Measurements from ENCODE around the gene IMPDH1. TPM values are rescaled to one million over a fixed set of nuclear protein-coding genes. Genes with fewer than 3 reads are reported as not detected.

IMPDH1 gene
- total RNA-seq, 2 experiments from 2014 or later = 64.7 to 67.4 TPM

DNA sequence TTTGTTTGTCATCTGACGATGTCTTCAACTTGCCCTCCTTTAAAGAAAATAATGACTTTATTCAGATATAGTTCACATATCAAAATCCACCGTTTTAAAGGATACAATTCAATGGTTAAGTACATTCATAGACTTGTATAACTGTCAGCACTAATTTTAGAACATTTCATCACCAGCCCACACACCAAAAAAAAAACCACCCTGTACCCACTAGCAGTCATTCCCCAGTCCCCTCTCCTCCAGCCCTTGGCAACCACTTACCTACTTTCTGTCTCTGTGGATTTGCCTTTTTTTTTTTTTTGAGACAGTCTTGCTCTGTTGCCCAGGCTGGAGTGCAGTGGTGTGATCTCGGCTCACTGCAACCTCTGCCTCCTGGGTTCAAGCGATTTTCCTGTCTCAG, 40.6 kb upstream of the IMPDH1 start:
- H3K4me1 Mint-ChIP-seq = peaks cover 22% of the 10 kb centered on the region
- POLR2A ChIA-PET = no interaction called here
- no peaks in the 10 kb centered on the region for H3K9me3 Mint-ChIP-seq
- CTCF ChIA-PET = interaction anchor here (1.1 kb wide), 1 partner anchor 11 kb away, joined by 3 read pairs; no protein-coding TSS in a partner anchor
- no peak overlapping the region for H3K27ac Mint-ChIP-seq
- no peak overlapping the region for H3K4me3 Mint-ChIP-seq
- H3K36me3 Mint-ChIP-seq (ENCODE audit: low read depth) = no peaks in the 10 kb centered on the region
- peaks cover 23% of the 10 kb centered on the region for H3K27me3 Mint-ChIP-seq
- DNase-seq = no peak

DNA sequence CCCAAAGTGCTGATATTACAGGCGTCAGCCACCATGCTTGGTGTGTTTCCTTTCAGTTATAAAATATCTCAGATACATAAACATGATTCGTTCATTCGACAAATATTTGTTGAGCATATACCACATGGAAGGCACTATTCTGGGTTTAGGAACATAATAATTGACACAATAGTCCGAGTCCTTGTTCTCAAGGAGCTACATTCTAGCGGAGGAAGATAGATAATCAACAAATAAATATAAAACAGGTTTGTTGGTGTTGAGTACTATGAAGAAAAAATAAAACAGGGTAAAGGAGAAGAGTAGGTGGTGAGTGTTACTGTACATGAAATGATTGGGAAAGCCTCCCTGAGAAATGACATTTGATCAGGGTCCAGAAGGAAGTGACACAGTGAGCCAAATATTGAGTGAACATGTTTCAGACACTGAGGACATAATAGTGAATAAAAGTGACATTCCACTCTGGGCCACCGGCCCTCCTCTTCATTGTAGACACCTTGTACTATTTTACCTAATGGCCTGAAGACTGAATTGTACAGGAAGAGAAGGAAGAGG, 39.0 kb upstream of the IMPDH1 start:
- POLR2A ChIA-PET = interaction anchor here (1.3 kb wide), 1 partner anchor 12 kb away, joined by 3 read pairs; no protein-coding TSS in a partner anchor
- H3K4me1 Mint-ChIP-seq = peaks cover 11% of the 10 kb centered on the region
- no peak overlapping the region for H3K4me3 Mint-ChIP-seq

DNA sequence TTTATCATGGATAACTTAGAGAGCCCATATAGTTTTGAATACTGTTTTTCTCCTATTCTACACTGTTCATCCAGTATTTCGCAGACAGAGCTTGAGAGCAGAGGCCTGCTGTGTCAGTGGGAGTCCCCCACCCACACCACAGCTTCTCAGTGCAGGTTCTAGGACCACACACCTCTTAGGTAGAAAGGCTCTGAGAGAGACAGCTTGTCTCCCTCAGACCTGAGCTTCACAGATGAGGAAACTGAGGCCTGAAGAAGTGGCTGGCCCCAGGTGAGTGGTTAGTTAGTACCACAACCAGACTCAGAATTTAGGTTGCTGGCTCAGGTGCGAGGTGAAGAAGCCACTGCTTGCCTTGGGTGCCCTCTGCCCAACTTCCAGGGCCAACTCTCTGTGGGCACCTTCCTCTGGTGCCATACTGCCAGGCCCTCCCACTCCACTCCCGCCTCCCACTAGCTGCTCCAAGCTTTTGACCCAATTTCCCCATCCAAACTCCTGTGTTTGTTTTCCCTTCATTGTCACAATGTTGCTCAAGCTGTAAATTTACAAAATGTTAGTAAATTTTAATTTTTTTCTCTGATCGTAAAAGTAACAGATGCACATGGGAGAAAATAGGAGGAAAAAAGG, 38.3 kb upstream of the IMPDH1 start:
- Mint-ChIP-seq H3K9me3 (no peaks in the 10 kb centered on the region), H3K4me3 (no peak overlapping the region), H3K27ac (no peak overlapping the region), H3K4me1 (peaks cover 11% of the 10 kb centered on the region), H3K27me3 (peaks cover 20% of the 10 kb centered on the region), H3K36me3 (ENCODE audit: low read depth) (no peaks in the 10 kb centered on the region)
- DNase-seq = no peak
- POLR2A ChIA-PET = interaction anchor here (1.3 kb wide), 1 partner anchor 11 kb away, joined by 3 read pairs; no protein-coding TSS in a partner anchor
- CTCF ChIA-PET = interaction anchor here (1.9 to 2.5 kb wide), 2 partner anchors 14 to 20 kb away, joined by 11 to 12 read pairs; no protein-coding TSS in a partner anchor

More for the DNA sequence above, 39.0 kb upstream of the IMPDH1 start:
- Mint-ChIP-seq H3K27me3 (peaks cover 23% of the 10 kb centered on the region), H3K27ac (no peak overlapping the region), H3K36me3 (ENCODE audit: low read depth) (no peaks in the 10 kb centered on the region), H3K9me3 (no peaks in the 10 kb centered on the region)
- CTCF ChIA-PET = interaction anchor here (1.9 to 2.5 kb wide), 2 partner anchors 13 to 21 kb away, joined by 11 to 12 read pairs; no protein-coding TSS in a partner anchor
- no peak for DNase-seq

DNA sequence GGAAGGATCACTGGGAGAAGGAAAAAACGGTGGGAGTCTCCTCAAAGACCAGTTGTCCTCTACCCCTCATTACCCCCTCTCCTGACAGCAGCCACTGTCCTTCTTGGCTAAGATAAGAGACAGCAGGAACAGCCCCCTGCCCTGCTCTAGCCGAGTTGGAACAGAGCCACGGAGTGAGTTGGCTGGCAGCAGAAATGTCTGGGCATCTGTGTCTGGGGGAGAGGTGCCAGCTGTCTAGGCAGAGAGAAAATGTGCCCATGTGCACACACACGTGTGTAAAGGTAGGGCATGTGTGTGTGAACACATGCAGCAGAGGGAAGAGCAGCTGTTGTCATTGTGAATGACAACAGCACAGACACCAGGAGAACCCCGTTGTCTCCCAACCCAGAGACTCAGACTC, 36.5 kb upstream of the IMPDH1 start:
- Mint-ChIP-seq H3K4me1 (peaks cover 3% of the 10 kb centered on the region), H3K27ac (no peak overlapping the region), H3K9me3 (no peaks in the 10 kb centered on the region), H3K36me3 (ENCODE audit: low read depth) (no peaks in the 10 kb centered on the region), H3K27me3 (peaks cover 7% of the 10 kb centered on the region), H3K4me3 (no peak overlapping the region)
- ChIA-PET CTCF (interaction anchor here (1.0 kb wide), 1 partner anchor 9 kb away, joined by 3 read pairs; the partner anchor contains the start of gene HILPDA), POLR2A (no interaction called here)
- DNase-seq = no peak

DNA sequence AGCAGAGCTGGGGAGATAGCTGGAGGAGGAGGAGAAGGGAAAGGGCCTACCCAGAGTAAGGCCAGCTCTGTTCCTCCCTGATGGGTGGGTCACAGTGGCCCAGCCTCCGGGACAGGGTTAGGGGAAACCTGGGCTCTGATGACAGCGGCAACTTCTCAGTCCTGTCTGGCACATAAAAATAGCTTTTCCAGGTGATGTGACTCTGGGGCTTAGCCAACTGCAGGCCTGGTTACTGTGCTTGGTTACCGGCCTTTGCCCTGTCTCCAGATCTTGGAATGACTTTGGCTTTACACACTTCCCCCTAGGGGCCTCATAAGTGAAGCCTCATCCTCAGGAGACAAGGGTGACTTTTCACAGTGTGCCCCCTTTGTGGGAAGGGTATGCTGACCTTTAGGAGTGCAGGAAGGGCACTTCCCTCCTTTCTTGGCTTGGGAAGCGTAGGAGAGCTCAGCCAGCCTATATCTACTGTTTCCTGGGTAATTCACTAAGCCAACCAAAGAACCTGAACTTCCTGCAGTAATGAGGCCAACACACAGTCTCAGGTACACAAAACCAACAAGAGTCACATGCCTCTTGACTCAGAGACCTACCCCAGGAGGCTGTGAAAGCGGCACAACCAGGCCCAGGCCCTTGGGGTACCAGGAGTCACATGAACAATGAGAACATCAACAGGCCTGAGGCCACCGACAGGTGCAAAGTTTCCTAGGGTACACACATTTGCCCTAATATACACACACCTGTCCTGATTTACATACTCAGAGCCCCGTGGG, 34.2 kb upstream of the IMPDH1 start:
- Mint-ChIP-seq H3K27me3 (no peaks in the 10 kb centered on the region), H3K27ac (no peak overlapping the region), H3K4me3 (no peak overlapping the region), H3K36me3 (ENCODE audit: low read depth) (no peaks in the 10 kb centered on the region), H3K9me3 (no peaks in the 10 kb centered on the region), H3K4me1 (no peaks in the 10 kb centered on the region)
- POLR2A ChIA-PET = interaction anchor here (1.9 kb wide), 1 partner anchor 11 kb away, joined by 6 read pairs; the partner anchor contains the start of gene HILPDA
- no peak for DNase-seq
- CTCF ChIA-PET = interaction anchor here (1.0 to 8.3 kb wide), 4 partner anchors 15 to 17 kb away, joined by 3 to 73 read pairs (median 4); no protein-coding TSS in a partner anchor

DNA sequence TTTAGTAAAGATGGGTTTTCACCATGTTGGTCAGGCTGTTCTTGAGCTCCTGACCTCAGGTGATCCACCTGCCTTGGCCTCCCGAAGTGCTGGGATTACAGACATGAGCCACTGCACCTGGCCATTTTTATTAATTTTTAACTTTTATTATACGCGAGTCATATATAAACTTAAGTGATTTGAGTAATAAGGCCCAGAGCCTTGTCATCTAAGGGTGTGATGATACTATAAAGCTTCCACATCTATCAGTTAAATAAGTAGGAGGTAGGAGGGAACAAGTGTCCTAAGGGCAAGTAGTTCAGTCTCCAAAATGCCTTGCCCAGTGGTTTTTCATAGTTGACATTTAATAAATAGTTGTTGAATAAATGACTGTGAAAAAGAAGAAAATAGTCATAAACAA, 32.6 kb upstream of the IMPDH1 start:
- DNase-seq = no peak
- peaks cover 3% of the 10 kb centered on the region for H3K27me3 Mint-ChIP-seq
- H3K9me3 Mint-ChIP-seq = no peaks in the 10 kb centered on the region
- ChIA-PET CTCF (interaction anchor here (8.3 kb wide), 1 partner anchor 15 kb away, joined by 73 read pairs; no protein-coding TSS in a partner anchor), POLR2A (no interaction called here)
- no peaks in the 10 kb centered on the region for H3K36me3 Mint-ChIP-seq (ENCODE audit: low read depth)
- H3K4me1 Mint-ChIP-seq = no peaks in the 10 kb centered on the region
- H3K27ac Mint-ChIP-seq = no peak overlapping the region
- H3K4me3 Mint-ChIP-seq = no peak overlapping the region

DNA sequence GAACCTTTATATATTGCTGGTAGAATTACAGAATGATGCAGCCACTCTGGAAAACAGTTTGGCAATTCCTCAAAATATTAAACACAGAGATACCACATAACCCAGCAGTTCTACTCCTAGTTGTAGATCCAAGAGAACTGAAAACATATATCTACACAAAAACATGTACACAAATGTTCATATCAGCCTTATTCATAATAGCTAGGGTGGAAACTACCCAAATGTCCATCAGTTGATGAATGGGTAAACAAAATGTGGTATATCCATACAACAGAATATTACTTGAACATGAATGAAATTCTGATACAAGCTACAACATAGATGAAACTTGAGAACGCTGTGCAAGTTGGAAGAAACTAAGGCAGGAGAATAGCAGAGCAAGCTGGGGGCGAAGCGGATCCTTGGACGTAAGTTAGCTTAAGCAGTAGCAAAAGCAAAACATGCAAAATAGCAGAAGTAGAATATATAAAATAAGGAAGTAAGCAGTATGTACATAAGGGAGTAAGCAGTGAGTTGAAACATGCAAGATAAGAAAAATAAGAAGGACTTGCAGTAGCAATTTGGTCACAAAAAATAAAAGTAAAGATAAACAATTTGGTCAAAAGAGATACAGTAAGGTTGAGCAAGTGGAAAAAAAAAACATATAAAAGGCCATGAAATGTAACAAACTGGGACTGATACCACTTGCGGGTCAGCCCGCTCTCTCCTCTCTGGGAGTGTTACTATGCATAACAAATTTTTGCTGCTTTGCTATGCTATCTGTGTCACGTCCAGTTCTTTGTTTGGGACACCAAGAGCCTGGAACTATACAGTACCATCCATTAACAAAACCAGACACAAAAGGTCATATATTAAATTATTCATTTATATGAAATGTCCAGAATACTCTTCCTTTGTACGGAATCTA, 27.9 kb upstream of the IMPDH1 start:
- ChIA-PET POLR2A (interaction anchor here (1.3 kb wide), 1 partner anchor 11 kb away, joined by 3 read pairs; no protein-coding TSS in a partner anchor), CTCF (interaction anchor here (0.9 to 8.3 kb wide), 3 partner anchors 11 to 21 kb away, joined by 3 to 73 read pairs (median 3); partner anchors contain the start of gene HILPDA)
- DNase-seq = no peak
- H3K27ac Mint-ChIP-seq = no peak overlapping the region
- no peaks in the 10 kb centered on the region for H3K9me3 Mint-ChIP-seq
- H3K36me3 Mint-ChIP-seq (ENCODE audit: low read depth) = no peaks in the 10 kb centered on the region
- H3K27me3 Mint-ChIP-seq = peaks cover 15% of the 10 kb centered on the region
- no peak overlapping the region for H3K4me3 Mint-ChIP-seq
- no peaks in the 10 kb centered on the region for H3K4me1 Mint-ChIP-seq

DNA sequence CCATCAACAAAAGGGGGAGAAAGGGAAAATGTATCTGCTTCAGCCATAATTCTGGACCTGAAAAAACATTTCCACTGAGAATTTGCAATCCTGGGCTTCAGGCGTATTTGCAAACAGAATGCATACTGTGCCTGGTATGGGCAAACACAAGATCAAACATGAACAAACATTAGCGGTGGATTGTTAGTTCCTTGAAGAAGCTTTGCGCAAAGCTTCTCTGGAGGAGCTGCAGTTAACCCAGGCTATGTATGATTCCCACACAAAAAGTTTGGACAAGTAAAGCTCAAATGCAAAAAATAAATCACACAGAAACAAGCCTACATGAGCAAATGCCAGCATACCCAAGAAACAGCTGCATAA, 25.5 kb upstream of the IMPDH1 start:
- Mint-ChIP-seq H3K36me3 (ENCODE audit: low read depth) (no peaks in the 10 kb centered on the region), H3K4me3 (no peak overlapping the region), H3K27ac (no peak overlapping the region), H3K9me3 (no peaks in the 10 kb centered on the region), H3K4me1 (no peaks in the 10 kb centered on the region), H3K27me3 (peaks cover 15% of the 10 kb centered on the region)
- ChIA-PET POLR2A (interaction anchor here (1.3 kb wide), 1 partner anchor 20 kb away, joined by 3 read pairs; the partner anchor contains the start of gene HILPDA), CTCF (interaction anchor here (0.8 to 5.7 kb wide), 6 partner anchors 9 to 49 kb away, joined by 3 to 42 read pairs (median 4); no protein-coding TSS in a partner anchor)
- DNase-seq = no peak

DNA sequence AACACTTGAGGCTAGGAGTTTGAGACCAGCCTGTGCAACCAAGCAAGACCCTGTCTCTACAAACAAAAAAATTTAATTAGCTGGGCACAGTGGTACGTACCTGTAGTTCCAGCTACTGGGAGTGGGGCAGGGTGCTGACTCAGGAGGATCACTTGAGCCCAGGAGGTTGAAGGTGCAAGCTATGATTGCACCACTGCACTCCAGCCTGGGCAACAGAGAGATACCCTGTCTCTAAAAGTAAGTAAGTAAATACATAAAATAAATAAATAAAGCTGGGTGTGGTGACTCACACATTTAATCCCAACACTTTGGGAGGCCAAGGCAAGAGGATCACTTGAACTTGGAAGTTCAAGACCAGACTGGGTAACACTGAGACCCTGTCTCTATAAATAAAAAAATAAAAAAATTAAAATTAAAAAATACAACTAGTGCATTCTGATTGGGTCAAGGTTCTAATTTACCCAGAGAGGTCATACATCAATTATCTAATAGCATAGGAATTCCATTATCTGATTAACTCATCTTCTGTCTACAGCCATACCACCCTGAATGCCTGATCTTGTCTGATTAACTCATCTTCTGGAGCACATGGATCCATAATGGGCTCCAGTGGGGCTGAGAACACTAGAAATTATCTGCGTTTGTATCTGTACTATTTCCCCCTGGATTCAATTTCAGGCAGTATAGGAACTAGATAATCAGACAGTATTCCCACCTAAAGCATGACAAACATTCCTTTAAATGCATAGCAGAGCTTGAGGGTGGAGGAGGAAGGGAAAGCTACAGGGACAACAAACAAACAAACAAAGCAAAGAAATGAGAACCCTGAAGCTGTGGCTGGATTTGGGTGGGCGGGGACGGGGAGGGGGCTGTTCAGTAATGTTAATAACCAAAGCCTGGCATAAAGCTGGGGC, 24.9 kb upstream of the IMPDH1 start:
- Mint-ChIP-seq H3K36me3 (ENCODE audit: low read depth) (no peaks in the 10 kb centered on the region), H3K4me3 (no peak overlapping the region), H3K27ac (no peak overlapping the region), H3K27me3 (peaks cover 15% of the 10 kb centered on the region), H3K9me3 (no peaks in the 10 kb centered on the region), H3K4me1 (no peaks in the 10 kb centered on the region)
- ChIA-PET CTCF (interaction anchor here (0.9 to 5.7 kb wide), 4 partner anchors 9 to 48 kb away, joined by 3 to 42 read pairs (median 14); no protein-coding TSS in a partner anchor), POLR2A (interaction anchor here (1.3 kb wide), 1 partner anchor 21 kb away, joined by 3 read pairs; the partner anchor contains the start of gene HILPDA)
- no peak for DNase-seq

DNA sequence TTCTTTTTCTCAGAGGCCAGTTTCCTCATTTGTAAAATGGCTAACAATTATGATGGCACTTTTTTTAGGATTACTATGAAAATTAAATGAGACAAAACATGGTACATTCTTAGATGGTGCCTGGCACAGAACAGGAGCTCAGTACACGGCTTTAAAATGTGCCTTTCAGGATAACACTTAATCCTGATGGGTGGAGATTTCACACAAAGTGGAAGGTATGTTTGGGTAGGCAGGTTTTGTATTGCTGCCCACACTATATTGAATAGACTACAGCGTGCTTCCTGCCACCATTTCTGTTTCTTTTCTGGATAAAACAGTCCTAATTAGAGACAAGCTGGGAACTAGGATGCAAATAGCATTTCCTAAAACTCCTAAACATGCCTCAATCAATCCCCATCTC, 22.0 kb upstream of the IMPDH1 start:
- CTCF ChIA-PET = interaction anchor here (1.0 to 5.7 kb wide), 3 partner anchors 15 to 44 kb away, joined by 3 to 42 read pairs (median 3); no protein-coding TSS in a partner anchor
- POLR2A ChIA-PET = interaction anchor here (2.0 kb wide), 1 partner anchor 22 kb away, joined by 5 read pairs; no protein-coding TSS in a partner anchor
- Mint-ChIP-seq H3K27ac (no peak overlapping the region), H3K4me3 (no peak overlapping the region), H3K4me1 (peaks cover 9% of the 10 kb centered on the region), H3K9me3 (no peaks in the 10 kb centered on the region), H3K36me3 (ENCODE audit: low read depth) (no peaks in the 10 kb centered on the region), H3K27me3 (peaks cover 21% of the 10 kb centered on the region)
- no peak for DNase-seq

DNA sequence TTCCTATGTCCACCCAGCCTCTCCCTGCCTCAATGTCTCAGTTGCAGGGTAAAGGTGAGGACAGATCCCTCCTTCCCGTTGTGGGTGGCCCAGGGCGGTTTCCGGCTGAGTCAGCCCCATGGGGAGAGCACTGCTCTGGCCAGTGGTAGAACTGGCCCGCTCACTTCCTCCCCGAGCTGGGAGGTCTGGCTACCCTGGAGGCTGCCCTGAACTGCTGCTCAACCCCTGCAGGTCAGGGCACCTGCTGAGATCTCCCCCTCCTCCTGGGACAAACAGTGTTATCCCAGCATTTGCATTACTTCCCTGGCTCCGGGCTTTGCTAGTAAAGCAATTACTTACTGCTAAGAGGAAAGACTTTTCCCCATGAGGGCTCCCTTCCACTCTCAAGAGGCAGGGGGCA, 21.4 kb upstream of the IMPDH1 start:
- CTCF ChIA-PET = interaction anchor here (0.6 to 5.7 kb wide), 3 partner anchors 24 to 44 kb away, joined by 3 to 42 read pairs (median 3); no protein-coding TSS in a partner anchor
- no peak for DNase-seq
- POLR2A ChIA-PET = interaction anchor here (2.0 kb wide), 1 partner anchor 22 kb away, joined by 5 read pairs; no protein-coding TSS in a partner anchor
- peaks cover 9% of the 10 kb centered on the region for H3K4me1 Mint-ChIP-seq
- H3K9me3 Mint-ChIP-seq = no peaks in the 10 kb centered on the region
- H3K4me3 Mint-ChIP-seq = no peak overlapping the region
- H3K27ac Mint-ChIP-seq = no peak overlapping the region
- peaks cover 21% of the 10 kb centered on the region for H3K27me3 Mint-ChIP-seq
- H3K36me3 Mint-ChIP-seq (ENCODE audit: low read depth) = no peaks in the 10 kb centered on the region
